Esophagus squamous epithelium (tissue), 4 donors: ENCODE measurements around the gene SIN3A.

ENCODE experiments used
- POLR2A ChIP-seq, 4 donors: fragments of 450-650 bp; IDR thresholded peaks; one replicate each; pipeline ENCODE4 v1.6.1; 2017; ENCODE audit warnings: antibody characterized with exemption in 4 of 4, mild to moderate bottlenecking in 4 of 4, moderate library complexity in 3 of 4
- TF ChIP-seq, protein P1 (sequence below), 6 experiments: fragments of 450-650 bp in 4 of 6; fragments of 200-600 bp in 2 of 6; sonication (generic) in 2 of 6; IDR thresholded peaks; one replicate each; pipeline ENCODE4 v1.5.1; 2016 to 2019; ENCODE audit warnings: antibody characterized with exemption in 6 of 6, mild to moderate bottlenecking in 4 of 6, moderate library complexity in 4 of 6

DNA sequence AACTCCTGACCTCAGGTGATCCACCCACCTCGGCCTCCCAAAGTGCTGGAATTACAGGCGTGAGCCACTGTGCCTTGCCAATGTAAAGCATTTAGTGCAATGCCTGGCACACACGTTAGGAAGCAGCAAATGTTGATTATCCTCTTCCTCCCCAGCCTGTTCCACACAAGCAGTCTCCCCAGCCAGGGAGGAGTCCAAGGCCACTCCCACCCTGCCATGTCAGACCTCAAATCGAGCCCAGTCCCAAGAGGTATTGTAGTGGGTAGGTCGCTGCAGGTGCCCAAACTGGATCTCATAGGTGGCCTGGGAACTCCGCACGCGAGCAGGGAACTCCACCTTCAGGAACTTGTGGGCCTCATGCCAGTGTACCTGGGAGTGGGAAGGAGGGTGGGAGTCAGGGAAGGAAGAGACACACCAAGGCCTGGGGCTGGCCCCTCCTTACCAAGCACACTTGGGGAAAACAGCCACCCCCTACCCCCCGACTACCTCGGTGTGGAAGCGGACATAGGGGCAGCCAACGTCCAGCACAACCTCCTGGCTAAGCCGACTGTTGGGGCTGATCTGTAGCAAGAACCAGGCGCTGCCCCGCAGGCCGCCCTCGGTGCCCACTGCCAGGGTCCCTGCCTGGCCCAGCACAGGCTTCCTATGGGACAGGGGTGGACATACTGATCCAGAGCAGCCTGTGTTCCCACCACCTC, 93.4 kb downstream of the SIN3A start:
- no peak for TF ChIP-seq POLR2A (IDR thresholded peaks at IDR 0.05)
- TF ChIP-seq, protein P1, sequence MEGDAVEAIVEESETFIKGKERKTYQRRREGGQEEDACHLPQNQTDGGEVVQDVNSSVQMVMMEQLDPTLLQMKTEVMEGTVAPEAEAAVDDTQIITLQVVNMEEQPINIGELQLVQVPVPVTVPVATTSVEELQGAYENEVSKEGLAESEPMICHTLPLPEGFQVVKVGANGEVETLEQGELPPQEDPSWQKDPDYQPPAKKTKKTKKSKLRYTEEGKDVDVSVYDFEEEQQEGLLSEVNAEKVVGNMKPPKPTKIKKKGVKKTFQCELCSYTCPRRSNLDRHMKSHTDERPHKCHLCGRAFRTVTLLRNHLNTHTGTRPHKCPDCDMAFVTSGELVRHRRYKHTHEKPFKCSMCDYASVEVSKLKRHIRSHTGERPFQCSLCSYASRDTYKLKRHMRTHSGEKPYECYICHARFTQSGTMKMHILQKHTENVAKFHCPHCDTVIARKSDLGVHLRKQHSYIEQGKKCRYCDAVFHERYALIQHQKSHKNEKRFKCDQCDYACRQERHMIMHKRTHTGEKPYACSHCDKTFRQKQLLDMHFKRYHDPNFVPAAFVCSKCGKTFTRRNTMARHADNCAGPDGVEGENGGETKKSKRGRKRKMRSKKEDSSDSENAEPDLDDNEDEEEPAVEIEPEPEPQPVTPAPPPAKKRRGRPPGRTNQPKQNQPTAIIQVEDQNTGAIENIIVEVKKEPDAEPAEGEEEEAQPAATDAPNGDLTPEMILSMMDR (IDR thresholded peaks at IDR 0.05): no peak
